CD4-positive, CD25-positive, alpha-beta regulatory T cell (primary cell): ENCODE data around the gene GSK3A. TPM values are rescaled to one million over a fixed set of nuclear protein-coding genes. Genes with fewer than 3 reads are reported as not detected.

Experiments used
- ATAC-seq, 2 donors: fragments of 150-1000 bp; cut with Tn5 transposase; one replicate each; pipeline ENCODE4 v1.10.0; 2021; ENCODE audit warnings: low read depth in 2 of 2, moderate number of reproducible peaks in 2 of 2, moderate library complexity in 1 of 2
- DNase-seq, 3 donors: peaks; one replicate each; pipeline versions ENCODE4 v3.0.0 to v3.0.0-alpha.2; 2012 to 2022; ENCODE audit warnings: mixed read lengths in 1 of 3
- H3K27ac ChIP-seq: one replicate; pipeline ENCODE4 v1.7.0; 2013; ENCODE audit warnings: mild to moderate bottlenecking, low read length; ENCODE audit not compliant: insufficient read depth, poor library complexity, severe bottlenecking
- H3K27me3 ChIP-seq: one replicate; pipeline ENCODE4 v1.7.0; 2013; ENCODE audit warnings: low read length; ENCODE audit not compliant: control insufficient read depth, insufficient read depth
- H3K36me3 ChIP-seq: one replicate; pipeline ENCODE4 v1.7.0; 2013; ENCODE audit warnings: mild to moderate bottlenecking, low read length, moderate library complexity; ENCODE audit not compliant: control insufficient read depth, insufficient read depth
- H3K4me1 ChIP-seq: 2 replicates; pipeline ENCODE4 v1.7.0; 2013; ENCODE audit warnings: mild to moderate bottlenecking, low read length; ENCODE audit not compliant: insufficient read depth, control insufficient read depth, poor library complexity, severe bottlenecking
- H3K4me3 ChIP-seq: one replicate; pipeline ENCODE4 v1.7.0; 2013; ENCODE audit warnings: low read depth, mild to moderate bottlenecking, low read length, moderate library complexity
- H3K9me3 ChIP-seq, 2 experiments: 1 replicate in 1 of 2; 2 replicates in 1 of 2; pipeline ENCODE4 v1.7.0; 2013; ENCODE audit warnings: low read length in 2 of 2, mild to moderate bottlenecking in 1 of 2, moderate library complexity in 1 of 2; ENCODE audit not compliant: control insufficient read depth in 2 of 2
- H3K27ac Mint-ChIP-seq, 3 donors: one replicate each; pipeline ENCODE4 v1.8.0; 2020 to 2022; ENCODE audit warnings: mild to moderate bottlenecking in 3 of 3, mixed read lengths in 3 of 3, moderate library complexity in 2 of 3
- H3K27me3 Mint-ChIP-seq: one replicate; pipeline ENCODE4 v1.8.0; 2022; ENCODE audit warnings: mild to moderate bottlenecking, mixed read lengths
- H3K36me3 Mint-ChIP-seq: one replicate; pipeline ENCODE4 v1.8.0; 2020; ENCODE audit warnings: mixed read lengths
- H3K4me1 Mint-ChIP-seq, 4 donors: one replicate each; pipeline ENCODE4 v1.8.0; 2020 to 2022; ENCODE audit warnings: mixed read lengths in 4 of 4, mild to moderate bottlenecking in 1 of 4
- H3K4me3 Mint-ChIP-seq, 4 donors: one replicate each; pipeline ENCODE4 v1.8.0; 2020 to 2022; ENCODE audit warnings: mild to moderate bottlenecking in 4 of 4, mixed read lengths in 4 of 4, moderate library complexity in 3 of 4
- H3K9me3 Mint-ChIP-seq, 7 donors: one replicate each; pipeline ENCODE4 v1.8.0; 2020 to 2022; ENCODE audit warnings: mixed read lengths in 7 of 7, mild to moderate bottlenecking in 3 of 7, moderate library complexity in 2 of 7
- polyA plus RNA-seq, 4 donors: library from polyadenylated mRNA; unstranded; fragments of 300-500 nt; fragmentation: Illumina TruSeq; gene quantifications; one replicate each; pipeline ENCODE4 v1.2.3, GENCODE V29; 2021
- total RNA-seq: library from RNA; stranded (reverse); gene quantifications from one replicate; pipeline ENCODE4 v1.2.3, GENCODE V29; 2022

GSK3A gene
- total and polyA plus RNA-seq, 5 donors from 2014 or later, result 12.0 to 31.3 (median 13.1) TPM

DNA sequence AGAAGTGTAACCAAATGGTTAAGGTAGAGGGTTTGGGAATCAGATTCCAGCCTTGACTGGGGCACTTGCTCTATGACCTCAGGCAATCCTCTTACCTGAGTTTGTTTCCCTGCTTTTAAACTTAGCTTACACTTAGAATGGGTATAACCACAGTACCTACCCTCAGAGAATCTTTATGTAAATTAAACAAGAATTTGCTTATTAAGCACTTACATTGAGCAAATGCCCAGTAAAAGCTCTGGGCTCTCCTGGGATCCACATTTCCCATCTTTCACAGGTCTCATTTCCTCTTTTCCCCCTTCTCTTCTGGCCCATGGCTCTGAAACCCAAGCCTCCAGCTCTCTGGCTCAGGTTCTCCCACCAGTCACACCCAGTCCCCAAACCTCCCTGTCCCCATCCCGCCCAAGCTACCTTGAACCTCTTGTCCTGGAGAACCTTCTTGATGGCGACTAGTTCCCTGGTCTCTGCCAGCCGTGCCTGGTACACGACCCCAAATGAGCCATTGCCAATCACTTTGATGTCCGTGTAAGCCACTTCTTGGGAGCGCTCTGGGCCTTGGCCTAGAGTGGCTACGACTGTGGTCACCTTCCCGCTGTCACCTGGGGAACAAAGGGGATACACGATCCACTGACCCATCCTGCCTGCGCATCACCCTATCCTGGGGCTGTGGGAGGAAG lies 2.7 kb downstream of the GSK3A start:
- Mint-ChIP-seq H3K4me1 (peaks cover 4 to 60% (median 34%) of the 10 kb centered on the region in 4 donors), H3K36me3 (peaks cover 26% of the 10 kb centered on the region), H3K4me3 (peak overlapping the region in 3 of 4 donors; percentile 67 to 86 (median 68)), H3K27ac (peak overlapping the region; percentile 80 to 85 (median 80)), H3K9me3 (no peaks in the 10 kb centered on the region), H3K27me3 (no peaks in the 10 kb centered on the region)
- Histone ChIP-seq H3K27me3 (no peaks in the 10 kb centered on the region), H3K4me1 (peaks cover 37% of the 10 kb centered on the region), H3K36me3 (peaks cover 42% of the 10 kb centered on the region), H3K27ac (no peak overlapping the region), H3K9me3 (no peaks in the 10 kb centered on the region), H3K4me3 (no peak overlapping the region)
- no peak for DNase-seq
- ATAC-seq, result no peak

DNA sequence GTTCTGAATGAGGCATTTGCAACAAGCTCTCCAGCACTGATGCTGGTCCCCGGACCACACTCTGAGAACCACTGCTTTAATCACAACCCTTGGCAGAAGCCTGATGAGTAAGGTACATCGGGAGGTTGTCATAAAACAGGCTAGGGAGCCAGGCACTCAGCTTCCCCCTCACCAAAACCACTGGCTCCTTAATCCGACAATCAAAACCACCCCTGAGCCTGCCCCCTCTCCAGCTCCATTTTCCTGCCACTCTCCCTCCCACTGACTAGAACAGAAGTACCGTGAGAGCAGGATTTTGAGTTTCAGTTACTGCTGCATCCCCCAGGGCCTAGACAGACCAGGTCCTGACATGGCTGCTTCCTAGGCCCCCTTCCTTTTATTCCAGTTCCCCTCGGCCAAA lies 7.2 kb downstream of the GSK3A start:
- H3K27ac ChIP-seq, result no peak overlapping the region
- no peak for ATAC-seq
- Mint-ChIP-seq H3K4me3 (no peak overlapping the region), H3K27me3 (no peaks in the 10 kb centered on the region), H3K4me1 (peaks cover 0 to 36% (median 16%) of the 10 kb centered on the region in 4 donors), H3K36me3 (peaks cover 28% of the 10 kb centered on the region), H3K9me3 (no peaks in the 10 kb centered on the region), H3K27ac (no peak overlapping the region)
- no peak for DNase-seq
- H3K4me1 ChIP-seq, result peaks cover 6% of the 10 kb centered on the region
- no peaks in the 10 kb centered on the region for H3K27me3 ChIP-seq
- H3K9me3 ChIP-seq, result no peaks in the 10 kb centered on the region
- peaks cover 79% of the 10 kb centered on the region for H3K36me3 ChIP-seq
- no peak overlapping the region for H3K4me3 ChIP-seq

DNA sequence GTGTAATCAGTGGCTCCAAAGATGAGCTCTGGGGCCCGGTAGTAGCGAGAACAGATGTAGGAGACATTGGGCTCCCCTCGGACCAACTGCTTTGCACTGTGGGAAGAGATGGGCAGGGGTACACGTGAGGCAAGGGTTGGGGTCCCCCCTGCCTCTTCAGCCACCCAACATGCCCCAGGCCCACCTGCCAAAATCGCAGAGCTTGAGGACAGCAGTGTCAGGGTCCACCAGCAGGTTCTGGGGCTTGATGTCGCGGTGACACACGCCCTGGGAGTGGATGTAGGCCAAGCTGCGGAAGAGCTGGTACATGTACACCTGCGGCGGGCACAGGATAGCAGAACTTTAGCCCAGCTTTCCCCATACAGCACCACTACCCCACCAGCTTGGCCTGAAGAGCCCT lies 8.0 kb downstream of the GSK3A start:
- no peak for ATAC-seq
- Histone ChIP-seq H3K36me3 (peaks cover 80% of the 10 kb centered on the region), H3K27ac (no peak overlapping the region), H3K9me3 (no peaks in the 10 kb centered on the region), H3K4me3 (no peak overlapping the region), H3K4me1 (no peaks in the 10 kb centered on the region), H3K27me3 (no peaks in the 10 kb centered on the region)
- peaks cover 0 to 34% (median 8%) of the 10 kb centered on the region in 4 donors for H3K4me1 Mint-ChIP-seq
- no peaks in the 10 kb centered on the region for H3K9me3 Mint-ChIP-seq
- peaks cover 25% of the 10 kb centered on the region for H3K36me3 Mint-ChIP-seq
- no peaks in the 10 kb centered on the region for H3K27me3 Mint-ChIP-seq
- no peak overlapping the region for H3K4me3 Mint-ChIP-seq
- DNase-seq, result no peak
- H3K27ac Mint-ChIP-seq, result no peak overlapping the region

DNA sequence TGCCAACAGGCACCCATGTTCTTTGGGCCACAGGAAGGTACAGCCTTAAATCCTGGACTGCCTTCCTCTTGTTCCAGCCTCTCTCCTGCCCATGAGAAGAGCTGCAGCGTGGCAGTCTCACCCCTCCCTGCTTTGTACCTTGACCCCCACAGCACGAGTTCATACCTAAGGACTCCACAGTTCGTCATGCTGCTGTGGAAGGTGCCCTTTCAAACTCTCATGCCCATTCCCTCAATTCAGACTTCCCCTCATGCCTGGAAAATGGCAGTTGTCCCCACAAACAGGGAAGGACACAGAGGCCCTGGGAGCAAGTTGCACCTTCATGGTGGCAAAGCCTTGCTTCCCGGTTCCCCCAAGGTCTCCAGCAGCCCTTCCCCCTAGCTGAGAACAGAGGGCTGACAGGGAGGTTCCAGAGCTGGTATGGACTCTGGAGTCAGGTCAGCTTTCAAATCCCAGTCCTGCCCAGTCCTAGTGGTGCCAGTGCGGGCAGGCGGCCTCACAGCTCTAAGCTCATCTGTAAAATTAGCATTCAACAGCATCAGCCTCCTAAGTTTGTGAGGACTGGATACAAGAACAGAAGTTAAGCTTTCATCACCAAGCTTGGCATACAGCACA lies 8.6 kb downstream of the GSK3A start:
- Mint-ChIP-seq H3K4me3 (no peak overlapping the region), H3K9me3 (no peaks in the 10 kb centered on the region), H3K27ac (peak overlapping the region in 1 of 3 donors; percentile 60), H3K4me1 (peaks cover 0 to 34% (median 6%) of the 10 kb centered on the region in 4 donors), H3K27me3 (no peaks in the 10 kb centered on the region), H3K36me3 (peaks cover 27% of the 10 kb centered on the region)
- Histone ChIP-seq H3K27ac (no peak overlapping the region), H3K4me3 (no peak overlapping the region), H3K36me3 (peaks cover 77% of the 10 kb centered on the region), H3K27me3 (no peaks in the 10 kb centered on the region), H3K9me3 (no peaks in the 10 kb centered on the region), H3K4me1 (no peaks in the 10 kb centered on the region)
- DNase-seq (no peak), ATAC-seq (no peak)

DNA sequence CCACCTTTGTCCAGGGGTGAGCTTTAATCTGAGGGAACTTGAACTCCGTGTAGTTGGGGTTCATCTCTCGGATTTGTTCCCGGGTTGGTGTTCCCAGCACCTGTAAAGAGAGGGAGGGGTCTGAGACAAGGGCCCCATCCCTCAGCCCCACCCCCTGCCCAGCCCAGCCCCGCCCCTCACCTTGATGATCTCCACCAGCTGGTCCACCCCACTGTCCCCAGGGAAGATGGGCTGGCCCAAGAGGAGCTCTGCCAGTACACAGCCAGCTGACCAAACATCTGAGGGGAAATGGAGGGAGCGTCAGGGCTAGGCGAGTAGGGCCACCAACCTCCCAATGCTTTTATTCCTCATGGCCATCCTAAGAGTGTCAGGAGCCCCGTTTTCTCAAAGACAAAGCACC lies 9.3 kb downstream of the GSK3A start:
- H3K27ac ChIP-seq, result no peak overlapping the region
- H3K4me3 Mint-ChIP-seq, result no peak overlapping the region
- H3K27me3 Mint-ChIP-seq, result no peaks in the 10 kb centered on the region
- H3K9me3 ChIP-seq, result no peaks in the 10 kb centered on the region
- no peaks in the 10 kb centered on the region for H3K27me3 ChIP-seq
- no peak overlapping the region for H3K4me3 ChIP-seq
- no peak for ATAC-seq
- no peaks in the 10 kb centered on the region for H3K9me3 Mint-ChIP-seq
- peak overlapping the region in 1 of 3 donors; percentile 60 for H3K27ac Mint-ChIP-seq
- H3K36me3 ChIP-seq, result peaks cover 82% of the 10 kb centered on the region
- H3K4me1 ChIP-seq, result no peaks in the 10 kb centered on the region
- H3K36me3 Mint-ChIP-seq, result peaks cover 29% of the 10 kb centered on the region
- H3K4me1 Mint-ChIP-seq, result peaks cover 0 to 37% (median 6%) of the 10 kb centered on the region in 4 donors
- DNase-seq, result no peak

- H3K36me3 ChIP-seq, result peaks cover 84% of the 10 kb centered on the region
- no peaks in the 10 kb centered on the region for H3K27me3 Mint-ChIP-seq
- H3K4me1 ChIP-seq, result no peaks in the 10 kb centered on the region
- H3K36me3 Mint-ChIP-seq, result peaks cover 29% of the 10 kb centered on the region
- H3K27me3 ChIP-seq, result no peaks in the 10 kb centered on the region
- no peak overlapping the region for H3K4me3 ChIP-seq
- ATAC-seq (no peak), DNase-seq (no peak)
- peaks cover 0 to 39% (median 6%) of the 10 kb centered on the region in 4 donors for H3K4me1 Mint-ChIP-seq
- no peaks in the 10 kb centered on the region for H3K9me3 Mint-ChIP-seq
- H3K4me3 Mint-ChIP-seq, result no peak overlapping the region
- no peaks in the 10 kb centered on the region for H3K9me3 ChIP-seq
- H3K27ac ChIP-seq, result no peak overlapping the region
- H3K27ac Mint-ChIP-seq, result no peak overlapping the region
Observed at GRCh38 chr19:42232435-42232834, 10.0 kb downstream of the GSK3A start.

DNA sequence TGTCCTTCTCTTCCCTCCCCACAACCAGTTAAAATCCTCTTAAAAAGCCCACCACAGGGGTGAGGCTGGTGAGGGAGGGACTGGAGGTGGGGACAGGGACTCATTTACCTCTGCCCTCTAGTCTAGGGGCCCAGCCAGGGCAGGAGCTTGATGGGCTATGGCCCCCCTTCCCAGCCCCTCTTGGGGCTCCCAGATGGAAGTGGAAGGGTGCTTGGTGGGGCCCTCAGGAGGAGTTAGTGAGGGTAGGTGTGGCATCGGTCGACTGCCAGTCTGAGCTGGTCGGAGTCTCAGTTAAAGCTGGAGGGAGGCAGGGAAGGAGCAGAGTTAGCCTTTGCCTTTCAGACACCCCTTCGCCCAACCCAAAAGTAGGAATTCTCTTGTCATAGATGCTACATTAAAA lies 11.8 kb downstream of the GSK3A start:
- no peak for ATAC-seq

More for the DNA sequence above, 11.8 kb downstream of the GSK3A start:
- Mint-ChIP-seq H3K27me3 (no peaks in the 10 kb centered on the region), H3K27ac (no peak overlapping the region), H3K9me3 (peaks cover 0 to 1% (median 0%) of the 10 kb centered on the region in 7 donors), H3K4me1 (peaks cover 0 to 41% (median 11%) of the 10 kb centered on the region in 4 donors), H3K36me3 (peaks cover 29% of the 10 kb centered on the region), H3K4me3 (no peak overlapping the region)
- H3K4me3 ChIP-seq, result no peak overlapping the region
- DNase-seq, result no peak
- peaks cover 84% of the 10 kb centered on the region for H3K36me3 ChIP-seq
- H3K27ac ChIP-seq, result no peak overlapping the region
- no peaks in the 10 kb centered on the region for H3K4me1 ChIP-seq
- no peaks in the 10 kb centered on the region for H3K27me3 ChIP-seq
- no peaks in the 10 kb centered on the region for H3K9me3 ChIP-seq
